Activated CD8-positive, alpha-beta T cell treated with anti-CD3 and anti-CD28 coated beads, Interleukin-2, amount 10 ng/mL, durations not matched to agents 7 days and 5 days (primary cell): ENCODE data around the gene DNAH2. TPM values are rescaled to one million over a fixed set of nuclear protein-coding genes. Genes with fewer than 3 reads are reported as not detected.

ENCODE experiments used
- ATAC-seq: fragments of 150-1000 bp; cut with Tn5 transposase; one replicate; pipeline ENCODE4 v1.10.0; 2021; ENCODE audit warnings: moderate library complexity
- CTCF ChIA-PET: fragments of 350-600 bp; sonication (Branson Sonifier 250); formaldehyde crosslinking; loops from one replicate; lab custom pipeline; 2021; ENCODE audit warnings: antibody characterized with exemption; lab: Charles Lee
- POLR2A ChIA-PET: fragments of 350-600 bp; sonication (Branson Sonifier 250); formaldehyde crosslinking; loops from one replicate; lab custom pipeline; 2021; ENCODE audit warnings: antibody characterized with exemption; lab: Charles Lee
- DNase-seq: peaks from one replicate; pipeline ENCODE4 v3.0.0-alpha.2; 2020
- H3K27ac Mint-ChIP-seq: one replicate; pipeline ENCODE4 v1.8.0; 2021; ENCODE audit warnings: mild to moderate bottlenecking, mixed read lengths
- H3K27me3 Mint-ChIP-seq: one replicate; pipeline ENCODE4 v1.8.0; 2021; ENCODE audit warnings: low read depth, mixed read lengths
- H3K36me3 Mint-ChIP-seq: one replicate; pipeline ENCODE4 v1.8.0; 2021; ENCODE audit warnings: low read depth, mixed read lengths
- H3K4me1 Mint-ChIP-seq: one replicate; pipeline ENCODE4 v1.8.0; 2021; ENCODE audit warnings: low read depth, mixed read lengths
- H3K4me3 Mint-ChIP-seq: one replicate; pipeline ENCODE4 v1.8.0; 2021; ENCODE audit warnings: mild to moderate bottlenecking, mixed read lengths
- H3K9me3 Mint-ChIP-seq: one replicate; pipeline ENCODE4 v1.8.0; 2022; ENCODE audit warnings: mixed read lengths; ENCODE audit not compliant: insufficient read depth
- total RNA-seq, 2 experiments: library from RNA; stranded (reverse); gene quantifications; one replicate each; pipeline ENCODE4 v1.2.3, GENCODE V29; 2021

DNAH2 gene
- total RNA-seq, 2 experiments from 2014 or later, result not detected

DNA sequence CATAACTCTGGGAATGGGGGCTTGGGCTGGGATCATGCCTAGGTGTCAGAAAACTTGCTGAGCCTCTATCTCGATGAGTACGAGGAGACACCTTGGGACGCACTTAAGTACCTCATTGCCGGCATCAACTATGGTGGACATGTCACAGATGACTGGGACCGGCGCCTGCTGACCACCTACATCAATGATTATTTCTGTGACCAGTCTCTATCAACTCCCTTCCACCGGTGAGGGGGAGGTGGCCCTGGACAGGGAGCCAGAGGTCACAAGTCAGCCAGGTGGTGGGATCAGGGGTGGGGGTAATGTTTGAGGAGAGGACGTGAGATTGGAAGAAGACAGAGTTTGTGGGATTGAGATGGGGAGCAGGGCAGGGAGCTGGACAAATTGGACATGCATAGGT is 113.1 kb downstream of the DNAH2 start:
- ATAC-seq, result no peak
- no peak for DNase-seq
- H3K27me3 Mint-ChIP-seq, result peaks cover 23% of the 10 kb centered on the region
- no peak overlapping the region for H3K27ac Mint-ChIP-seq
- H3K9me3 Mint-ChIP-seq, result no peaks in the 10 kb centered on the region
- no peaks in the 10 kb centered on the region for H3K36me3 Mint-ChIP-seq
- POLR2A ChIA-PET, result no interaction called here
- no peak overlapping the region for H3K4me3 Mint-ChIP-seq
- CTCF ChIA-PET, result interaction anchor here (1.0 to 2.0 kb wide), 2 partner anchors 8 to 21 kb away, joined by 4 read pairs; no protein-coding TSS in a partner anchor
- peaks cover 15% of the 10 kb centered on the region for H3K4me1 Mint-ChIP-seq

DNA sequence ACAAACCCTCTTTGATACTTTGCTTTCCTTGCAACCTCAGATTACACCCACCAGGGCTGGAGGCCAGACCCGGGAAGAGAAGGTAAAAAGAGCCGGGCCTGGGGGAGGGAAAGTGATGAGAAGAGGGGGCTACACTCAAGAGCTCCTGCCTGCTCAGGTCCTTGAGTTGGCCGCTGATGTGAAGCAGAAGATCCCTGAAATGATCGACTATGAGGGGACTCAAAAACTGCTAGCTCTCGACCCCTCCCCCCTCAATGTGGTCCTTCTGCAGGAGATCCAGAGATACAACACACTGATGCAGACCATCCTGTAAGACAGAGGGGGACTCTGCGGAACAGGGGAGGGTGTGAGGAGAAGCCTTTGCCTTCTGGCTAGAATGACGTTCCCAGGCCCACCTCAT is 113.7 kb downstream of the DNAH2 start:
- no peak overlapping the region for H3K4me3 Mint-ChIP-seq
- POLR2A ChIA-PET, result no interaction called here
- H3K4me1 Mint-ChIP-seq, result peaks cover 19% of the 10 kb centered on the region
- CTCF ChIA-PET, result interaction anchor here (1.0 to 2.0 kb wide), 2 partner anchors 9 to 20 kb away, joined by 4 read pairs; no protein-coding TSS in a partner anchor
- H3K27ac Mint-ChIP-seq, result no peak overlapping the region
- no peaks in the 10 kb centered on the region for H3K9me3 Mint-ChIP-seq
- no peaks in the 10 kb centered on the region for H3K36me3 Mint-ChIP-seq
- H3K27me3 Mint-ChIP-seq, result peaks cover 23% of the 10 kb centered on the region
- no peak for ATAC-seq
- no peak for DNase-seq

DNA sequence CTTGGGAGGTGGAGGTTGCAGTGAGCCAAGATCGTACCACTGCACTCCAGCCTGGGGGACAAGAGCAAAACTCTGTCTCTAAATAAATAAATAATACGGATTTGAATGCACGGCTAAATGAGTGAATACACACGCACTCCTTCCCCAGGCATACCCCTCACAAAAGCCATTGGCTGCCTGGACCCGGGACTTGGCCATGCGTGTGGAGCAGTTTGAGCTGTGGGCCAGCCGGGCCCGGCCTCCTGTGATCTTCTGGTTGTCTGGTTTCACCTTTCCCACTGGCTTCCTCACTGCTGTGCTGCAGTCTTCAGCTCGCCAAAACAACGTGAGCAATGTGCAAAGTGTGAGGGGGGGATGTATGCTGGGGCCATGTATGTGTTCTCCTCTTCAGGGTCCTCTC is 114.9 kb downstream of the DNAH2 start:
- H3K27me3 Mint-ChIP-seq, result peaks cover 17% of the 10 kb centered on the region
- DNase-seq (no peak), ATAC-seq (no peak)
- H3K4me3 Mint-ChIP-seq, result no peak overlapping the region
- no peaks in the 10 kb centered on the region for H3K36me3 Mint-ChIP-seq
- no peak overlapping the region for H3K27ac Mint-ChIP-seq
- ChIA-PET POLR2A (interaction anchor here (0.7 kb wide), 1 partner anchor 343 kb away, joined by 3 read pairs; no protein-coding TSS in a partner anchor), CTCF (interaction anchor here (0.6 to 6.8 kb wide), 6 partner anchors 8 to 409 kb away, joined by 3 to 52 read pairs (median 4); partner anchors contain the start of gene NAA38)
- H3K4me1 Mint-ChIP-seq, result peaks cover 31% of the 10 kb centered on the region
- H3K9me3 Mint-ChIP-seq, result no peaks in the 10 kb centered on the region

DNA sequence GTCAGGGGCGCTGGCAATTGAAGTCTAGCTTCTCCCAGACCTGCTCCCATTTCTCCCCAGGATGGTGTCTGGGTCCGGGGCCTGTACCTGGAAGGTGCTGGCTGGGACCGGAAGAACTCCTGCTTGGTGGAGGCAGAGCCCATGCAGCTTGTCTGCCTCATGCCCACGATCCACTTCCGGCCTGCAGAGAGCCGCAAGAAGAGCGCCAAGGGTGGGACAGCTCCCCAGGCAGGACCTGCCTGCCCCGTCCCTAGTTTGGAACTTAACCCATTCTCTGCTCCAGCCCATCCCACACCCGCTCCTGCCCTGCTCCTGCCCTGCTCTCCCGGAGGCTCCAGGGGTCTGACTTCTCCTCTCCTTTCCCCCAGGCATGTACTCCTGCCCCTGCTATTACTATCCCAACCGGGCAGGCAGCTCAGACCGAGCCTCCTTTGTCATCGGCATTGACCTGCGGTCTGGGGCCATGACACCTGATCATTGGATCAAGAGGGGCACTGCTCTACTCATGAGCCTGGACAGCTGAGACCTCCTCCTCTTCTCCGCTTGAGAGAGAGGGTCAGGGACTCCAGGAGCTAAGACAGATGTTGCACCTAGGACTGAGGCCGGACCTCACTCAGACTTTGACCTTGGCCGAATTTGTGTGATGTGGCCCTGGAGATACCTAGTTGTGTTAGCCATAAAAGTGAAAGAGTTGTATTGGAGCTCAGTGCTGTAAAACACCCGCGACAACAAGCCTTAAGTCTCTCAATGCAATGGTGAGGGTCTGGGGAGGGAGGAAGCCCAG is 115.7 kb downstream of the DNAH2 start:
- ATAC-seq (no peak), DNase-seq (no peak)
- ChIA-PET POLR2A (interaction anchor here (0.6 to 3.2 kb wide), 5 partner anchors 12 to 342 kb away, joined by 3 to 20 read pairs (median 3); partner anchors contain the start of genes CYB5D1, NAA38 and TP53), CTCF (interaction anchor here (0.7 to 6.8 kb wide), 17 partner anchors 9 to 241 kb away, joined by 3 to 52 read pairs (median 4); partner anchors contain the start of genes CYB5D1, NAA38, TP53 and WRAP53)
- peaks cover 14% of the 10 kb centered on the region for H3K27me3 Mint-ChIP-seq
- peak overlapping the region; percentile 56 for H3K27ac Mint-ChIP-seq
- H3K9me3 Mint-ChIP-seq, result no peaks in the 10 kb centered on the region
- peak overlapping the region; percentile 90 for H3K4me3 Mint-ChIP-seq
- peaks cover 36% of the 10 kb centered on the region for H3K4me1 Mint-ChIP-seq
- no peaks in the 10 kb centered on the region for H3K36me3 Mint-ChIP-seq

DNA sequence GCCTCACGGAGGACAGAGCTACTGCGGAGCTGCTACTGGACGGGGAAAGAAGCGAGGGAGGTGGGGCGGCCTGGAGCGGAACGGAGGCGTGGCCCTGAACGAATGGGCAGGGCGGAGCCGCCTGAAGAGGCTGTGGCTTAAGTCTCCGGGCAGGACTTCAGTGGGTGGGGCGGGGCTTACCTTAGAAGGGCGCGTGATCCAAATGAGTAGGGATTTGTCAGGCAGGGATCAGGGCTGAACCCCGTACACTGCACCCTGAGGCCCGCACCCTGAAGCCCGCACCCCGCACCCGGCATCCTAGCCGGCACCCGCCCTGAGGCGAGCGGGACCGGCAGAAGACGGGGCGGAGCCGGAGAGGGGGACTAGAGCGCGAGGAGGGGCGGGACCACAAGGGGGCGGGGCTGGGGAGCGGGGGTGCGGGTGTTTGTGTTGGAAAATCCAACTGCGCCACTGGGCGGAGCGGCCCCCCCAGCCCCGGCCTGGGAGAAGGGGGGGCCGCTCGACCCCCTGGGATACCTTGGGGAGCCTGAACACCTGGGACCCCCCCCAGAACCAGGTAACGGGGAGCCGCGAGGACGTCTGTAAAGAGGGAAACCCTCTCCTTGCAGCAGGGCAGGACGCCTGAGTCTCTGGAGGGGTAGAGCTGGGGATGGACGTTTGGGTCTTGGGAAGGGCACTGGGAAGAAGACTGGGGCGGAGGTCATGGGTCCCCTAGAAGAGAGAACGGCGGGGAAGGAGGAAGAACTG is 116.4 kb downstream of the DNAH2 start, which contains the start of gene KDM6B:
TSS of gene KDM6B (plus strand) at position 423 of the 747 bp plus-strand sequence. CDS start 11,338 bp downstream, outside the sequence.
- peaks cover 43% of the 10 kb centered on the region for H3K4me1 Mint-ChIP-seq
- ATAC-seq, result peak; percentile 74

DNA sequence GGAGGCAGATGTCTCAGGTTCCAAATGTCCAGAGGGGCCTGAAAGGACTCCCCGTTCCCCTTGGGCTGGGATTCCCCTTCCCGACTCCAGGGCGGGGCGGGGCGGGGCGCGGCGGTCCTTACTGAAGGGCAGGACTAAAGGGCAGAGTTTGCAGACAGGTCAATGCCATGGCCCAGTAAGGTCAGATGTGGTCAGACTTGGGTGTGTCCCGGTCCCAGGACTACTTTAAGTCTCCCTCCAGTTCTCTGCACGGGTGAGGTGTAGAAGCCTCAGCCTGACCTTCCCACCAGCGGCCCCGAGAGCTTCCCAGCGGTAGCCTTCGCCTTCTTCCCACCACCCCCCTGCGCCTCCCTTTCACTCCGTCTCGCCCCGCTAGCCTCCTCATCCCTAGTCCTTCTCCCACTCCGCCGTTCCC is 117.0 kb downstream of the DNAH2 start:
- ChIA-PET POLR2A (interaction anchor here (0.7 to 3.2 kb wide), 8 partner anchors 8 to 339 kb away, joined by 3 to 20 read pairs (median 4); partner anchors contain the start of genes CYB5D1 and NAA38), CTCF (interaction anchor here (0.6 to 6.8 kb wide), 26 partner anchors 10 to 284 kb away, joined by 3 to 52 read pairs (median 6); partner anchors contain the start of genes CNTROB, CYB5D1, NAA38 and TP53)
- no peaks in the 10 kb centered on the region for H3K9me3 Mint-ChIP-seq
- peak overlapping the region; percentile 94 for H3K27ac Mint-ChIP-seq
- DNase-seq, result peak; percentile 51
- H3K27me3 Mint-ChIP-seq, result peaks cover 10% of the 10 kb centered on the region
- ATAC-seq, result peak; percentile 7
- H3K4me3 Mint-ChIP-seq, result peak overlapping the region; percentile 90
- H3K4me1 Mint-ChIP-seq, result peaks cover 49% of the 10 kb centered on the region
- no peaks in the 10 kb centered on the region for H3K36me3 Mint-ChIP-seq

More for the DNA sequence above, 116.4 kb downstream of the DNAH2 start, which contains the start of gene KDM6B:
- Mint-ChIP-seq H3K4me3 (peak within 1 kb of the TSS; percentile 90), H3K27me3 (peaks cover 14% of the 10 kb centered on the region), H3K27ac (peak within 1 kb of the TSS; percentile 94), H3K9me3 (no peaks in the 10 kb centered on the region), H3K36me3 (no peaks in the 10 kb centered on the region)
- ChIA-PET POLR2A (interaction anchor here (0.8 to 3.2 kb wide), 5 partner anchors 9 to 23 kb away, joined by 3 to 20 read pairs (median 3); partner anchors contain the start of genes CYB5D1 and NAA38), CTCF (interaction anchor here (0.6 to 6.8 kb wide), 23 partner anchors 10 to 285 kb away, joined by 3 to 52 read pairs (median 5); partner anchors contain the start of genes CYB5D1, NAA38, TP53 and WRAP53)
- peak; percentile 92 for DNase-seq

DNA sequence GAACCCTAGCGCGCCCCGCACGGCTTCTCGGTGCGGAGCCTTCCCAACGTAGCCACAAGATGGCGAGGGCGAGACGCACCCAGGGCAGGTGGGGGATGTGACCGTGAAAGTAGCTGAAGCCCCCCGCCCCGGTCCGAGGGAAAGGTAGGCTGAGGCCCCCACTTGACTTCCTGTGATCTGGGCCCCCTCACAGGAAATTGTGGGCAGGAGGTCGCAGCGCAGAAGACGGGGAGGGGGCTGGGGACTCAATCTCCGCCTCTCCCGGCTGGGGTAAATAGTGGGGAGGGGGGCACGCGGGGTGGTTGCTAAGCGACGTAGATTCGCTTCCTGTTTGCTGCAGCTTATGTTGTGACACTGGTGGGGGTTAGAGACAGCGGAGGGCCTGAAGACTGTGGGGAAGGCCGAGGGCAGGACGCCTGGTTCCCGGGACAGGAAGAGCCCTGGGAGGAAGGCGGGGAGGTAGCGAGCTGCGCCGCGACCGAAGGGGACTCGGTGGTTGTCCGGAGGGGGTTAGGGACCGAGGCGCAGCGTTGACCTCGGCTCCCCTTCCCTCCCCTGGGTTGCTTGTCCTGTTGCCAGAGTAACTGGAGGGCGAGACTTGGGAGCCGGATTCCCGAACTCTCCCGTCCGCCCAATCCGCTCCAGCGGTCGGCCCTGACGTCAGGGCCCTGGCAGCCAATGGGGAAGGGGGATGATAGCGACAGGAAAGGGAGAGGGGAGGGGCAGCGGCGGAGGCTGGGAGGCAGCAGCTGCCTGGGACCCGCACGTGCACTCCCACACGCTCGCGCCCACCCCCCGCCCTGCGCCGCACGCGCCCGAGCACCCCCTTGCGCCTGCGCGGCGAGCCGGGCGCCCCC is 117.6 kb downstream of the DNAH2 start:
- Mint-ChIP-seq H3K36me3 (no peaks in the 10 kb centered on the region), H3K27ac (peak overlapping the region; percentile 94), H3K27me3 (peaks cover 8% of the 10 kb centered on the region), H3K9me3 (no peaks in the 10 kb centered on the region), H3K4me3 (peak overlapping the region; percentile 90), H3K4me1 (peaks cover 55% of the 10 kb centered on the region)
- DNase-seq (peak; percentile 91), ATAC-seq (peak; percentile 56)
- ChIA-PET POLR2A (interaction anchor here (0.7 to 3.2 kb wide), 9 partner anchors 8 to 338 kb away, joined by 3 to 20 read pairs (median 4); partner anchors contain the start of genes CYB5D1 and NAA38), CTCF (interaction anchor here (0.6 to 6.8 kb wide), 30 partner anchors 9 to 284 kb away, joined by 3 to 52 read pairs (median 5); partner anchors contain the start of genes CNTROB, CYB5D1, NAA38 and TP53)

DNA sequence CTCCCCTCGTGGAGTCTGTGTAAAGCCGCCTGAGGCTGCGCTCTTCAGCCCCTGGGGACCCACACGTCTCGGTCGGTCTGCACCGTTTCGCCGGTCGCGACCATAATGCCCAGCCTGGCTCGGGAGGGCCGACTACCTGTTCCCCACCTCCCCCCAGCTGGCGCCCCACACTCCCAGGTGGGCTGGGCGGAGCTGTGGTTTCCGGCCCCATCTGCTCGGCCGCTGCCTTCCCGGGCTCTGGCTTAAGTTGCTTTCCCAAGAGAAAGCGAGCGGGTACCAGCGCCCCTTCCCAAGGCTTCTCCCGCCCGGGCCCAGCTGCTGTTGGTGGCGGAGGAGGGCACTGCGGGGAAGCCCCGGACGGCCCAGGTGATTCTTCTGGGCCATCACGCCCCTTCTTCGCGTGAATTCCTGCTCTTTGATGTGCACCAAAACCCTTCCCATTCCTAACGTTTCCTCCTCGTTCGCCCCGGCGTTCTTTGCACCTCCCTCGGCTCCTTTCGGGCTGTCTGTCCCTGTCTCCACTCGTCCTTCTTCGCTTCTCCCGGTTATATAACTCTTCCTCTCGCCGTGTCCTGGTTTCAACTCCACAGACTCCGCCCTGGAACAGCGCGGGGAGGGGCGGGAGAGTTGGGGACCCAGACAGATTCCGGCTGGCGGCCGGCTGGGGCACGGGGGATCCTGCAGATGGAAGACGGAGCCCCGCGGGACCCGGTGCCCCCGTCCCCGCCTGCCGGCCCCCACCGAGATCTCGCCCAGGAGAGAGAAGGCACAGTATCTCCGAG is 118.5 kb downstream of the DNAH2 start:
- Mint-ChIP-seq H3K27me3 (peaks cover 7% of the 10 kb centered on the region), H3K27ac (peak overlapping the region; percentile 80), H3K9me3 (no peaks in the 10 kb centered on the region), H3K36me3 (no peaks in the 10 kb centered on the region), H3K4me3 (peak overlapping the region; percentile 90), H3K4me1 (peaks cover 63% of the 10 kb centered on the region)
- POLR2A ChIA-PET, result interaction anchor here (1.1 to 3.2 kb wide), 5 partner anchors 7 to 150 kb away, joined by 3 to 20 read pairs (median 4); partner anchors contain the start of genes CYB5D1 and NAA38
- ATAC-seq (no peak), DNase-seq (no peak)
- CTCF ChIA-PET, result interaction anchor here (0.7 to 6.8 kb wide), 25 partner anchors 8 to 283 kb away, joined by 3 to 52 read pairs (median 7); partner anchors contain the start of genes CNTROB, CYB5D1, NAA38 and TP53

DNA sequence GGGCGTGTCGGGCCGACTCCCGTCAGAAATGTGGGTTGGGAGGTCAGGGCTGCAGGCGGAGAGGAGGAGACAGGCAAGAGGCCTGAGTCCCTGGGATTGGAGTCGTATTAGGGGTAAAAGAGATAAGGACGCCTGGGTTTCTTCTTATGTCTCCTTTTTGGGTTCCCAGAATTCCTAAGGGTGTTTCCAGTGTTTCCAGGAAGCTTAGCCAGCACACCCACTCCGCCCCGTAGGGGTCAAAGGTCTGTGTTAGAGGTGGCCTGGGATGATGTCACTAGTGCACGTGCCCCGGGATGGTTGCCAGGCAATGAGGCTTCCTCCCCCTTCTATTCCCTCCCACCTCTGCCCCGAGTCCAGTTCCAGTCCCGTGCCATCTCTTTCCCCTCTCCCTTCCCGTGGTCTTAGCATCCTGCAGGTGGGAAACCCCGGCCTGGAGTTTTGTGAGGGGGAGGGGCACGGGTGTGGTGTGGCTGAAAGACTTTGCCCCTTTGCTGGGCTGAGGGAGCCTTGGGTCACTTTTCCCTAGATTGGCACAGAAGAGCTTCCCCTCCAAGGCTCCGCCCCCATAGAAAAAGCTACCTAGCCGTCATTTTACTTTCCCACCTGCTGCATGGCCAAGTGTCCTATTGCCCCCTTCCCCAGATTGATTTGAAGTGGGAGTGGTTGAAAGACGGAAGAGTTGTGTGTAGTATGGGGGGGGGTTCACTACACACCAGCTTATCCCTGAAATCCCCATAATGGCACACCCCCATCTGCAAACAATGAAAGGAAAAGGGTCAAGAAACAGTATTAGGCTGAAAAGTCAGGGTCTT is 119.3 kb downstream of the DNAH2 start:
- H3K27ac Mint-ChIP-seq, result peak overlapping the region; percentile 73
- peak; percentile 61 for DNase-seq
- H3K4me1 Mint-ChIP-seq, result peaks cover 68% of the 10 kb centered on the region
- peak overlapping the region; percentile 90 for H3K4me3 Mint-ChIP-seq
- H3K27me3 Mint-ChIP-seq, result peaks cover 7% of the 10 kb centered on the region
- ChIA-PET POLR2A (interaction anchor here (0.6 to 1.5 kb wide), 4 partner anchors 11 to 64 kb away, joined by 3 to 5 read pairs (median 4); partner anchors contain the start of gene NAA38), CTCF (interaction anchor here (0.8 to 6.8 kb wide), 8 partner anchors 12 to 205 kb away, joined by 3 to 52 read pairs (median 6); partner anchors contain the start of genes CHD3 and NAA38)
- H3K36me3 Mint-ChIP-seq, result no peaks in the 10 kb centered on the region
- H3K9me3 Mint-ChIP-seq, result no peaks in the 10 kb centered on the region
- ATAC-seq, result no peak
